A549 (cell line): ENCODE results near the gene ELAVL4. TPM values are rescaled to one million over a fixed set of nuclear protein-coding genes. Genes with fewer than 3 reads are reported as not detected.

Source experiments
- ATAC-seq, 2 experiments: fragments of 200-7000 bp in 1 of 2; fragments of >200 bp in 1 of 2; cut with Nextera tagmentation in 1 of 2; cut with Tn5 transposase in 1 of 2; 3 replicates each; pipeline versions ENCODE4 v1.8.0 to v1.9.1; 2018 to 2020; ENCODE audit warnings: mild to moderate bottlenecking in 1 of 2, moderate library complexity in 1 of 2
- CTCF ChIA-PET: fragments of 300-600 bp; sonication (Branson Sonifier 250); formaldehyde crosslinking; extraction: SDS; loops from one replicate; lab custom pipeline; 2021; ENCODE audit warnings: antibody characterized with exemption, inconsistent platforms; lab: Yijun Ruan, JAX
- POLR2A ChIA-PET: fragments of 350-600 bp; formaldehyde crosslinking; extraction: SDS; loops from one replicate; lab custom pipeline; 2021; ENCODE audit warnings: antibody characterized with exemption, inconsistent platforms; lab: Yijun Ruan, JAX
- DNase-seq, 2 experiments: peaks; one replicate each; pipeline versions ENCODE4 v3.0.0 to v3.0.0-alpha.2; 2011 to 2016; ENCODE audit warnings: low read depth in 1 of 2, low spot score in 1 of 2
- FAIRE-seq: peaks from 2 replicates; lab custom pipeline; 2011; peaks lifted over from hg19 to GRCh38; lab: Jason Lieb, UNC
- H3K27ac ChIP-seq, 2 experiments: fragments of >200 bp; sonication (Bioruptor Twin); formaldehyde crosslinking; 3 replicates each; pipeline ENCODE4 v1.5.1; 2016 to 2017
- H3K4me1 ChIP-seq: fragments of >200 bp; sonication (Bioruptor Twin); formaldehyde crosslinking; 3 replicates; pipeline ENCODE4 v1.6.1; 2016
- H3K4me2 ChIP-seq: fragments of >200 bp; sonication (Bioruptor Twin); formaldehyde crosslinking; 3 replicates; pipeline ENCODE4 v1.6.1; 2016
- H3K4me3 ChIP-seq: fragments of >200 bp; sonication (Bioruptor Twin); formaldehyde crosslinking; 3 replicates; pipeline ENCODE4 v1.5.1; 2016
- H3K9me3 ChIP-seq: fragments of >200 bp; sonication (Bioruptor Twin); formaldehyde crosslinking; 3 replicates; pipeline ENCODE4 v1.6.1; 2016
- CBX2 ChIP-seq: fragments of 200-600 bp; sonication (generic); IDR thresholded peaks from 2 replicates; pipeline ENCODE4 v1.6.1; 2016; ENCODE audit warnings: low read depth, mild to moderate bottlenecking, borderline replicate concordance
- CEBPB ChIP-seq, 2 experiments: fragments of >200 bp in 1 of 2; sonication (Bioruptor Twin) in 1 of 2; formaldehyde crosslinking in 1 of 2; IDR thresholded peaks; 2 replicates each; pipeline ENCODE4 v1.6.1; 2012 to 2016
- CHD2 ChIP-seq: fragments of 150-350 bp; IDR thresholded peaks from 2 replicates; pipeline ENCODE4 v1.6.1; 2014; ENCODE audit warnings: low read length; ENCODE audit not compliant: partially characterized antibody
- CHD4 ChIP-seq: fragments of 200-600 bp; sonication (generic); IDR thresholded peaks from 2 replicates; pipeline ENCODE4 v1.6.1; 2016; ENCODE audit warnings: antibody characterized with exemption, mild to moderate bottlenecking, borderline replicate concordance
- EHF ChIP-seq: fragments of 250-450 bp; sonication (Bioruptor Pico); IDR thresholded peaks from 2 replicates; pipeline ENCODE4 v1.5.0; 2020; ENCODE audit warnings: mild to moderate bottlenecking
- FOSL2 ChIP-seq, 2 experiments: fragments of 450-650 bp in 1 of 2; fragments of >200 bp in 1 of 2; sonication (Bioruptor Twin) in 1 of 2; formaldehyde crosslinking; IDR thresholded peaks; 2 replicates each; pipeline versions ENCODE4 v1.5.0 to v1.6.1; 2016 to 2020; ENCODE audit warnings: mild to moderate bottlenecking in 1 of 2, moderate library complexity in 1 of 2
- GATA3 ChIP-seq: IDR thresholded peaks from 2 replicates; pipeline ENCODE4 v1.6.1; 2012; ENCODE audit warnings: borderline replicate concordance
- HOXA7 ChIP-seq: fragments of 250-450 bp; sonication (Bioruptor Pico); IDR thresholded peaks from 2 replicates; pipeline ENCODE4 v1.5.0; 2020; ENCODE audit warnings: mild to moderate bottlenecking, moderate library complexity
- HOXB13 ChIP-seq: fragments of 250-450 bp; sonication (Bioruptor Pico); IDR thresholded peaks from 2 replicates; pipeline ENCODE4 v1.5.0; 2020; ENCODE audit warnings: low read depth, mild to moderate bottlenecking, moderate library complexity
- JUNB ChIP-seq: fragments of >200 bp; sonication (Bioruptor Twin); formaldehyde crosslinking; IDR thresholded peaks from 2 replicates; pipeline ENCODE4 v1.6.1; 2016
- KDM5A ChIP-seq: fragments of 200-600 bp; sonication (generic); IDR thresholded peaks from 2 replicates; pipeline ENCODE4 v1.6.1; 2016; ENCODE audit warnings: antibody characterized with exemption, mild to moderate bottlenecking
- MAZ ChIP-seq: fragments of 150-350 bp; IDR thresholded peaks from 2 replicates; pipeline ENCODE4 v1.6.1; 2014; ENCODE audit warnings: antibody characterized with exemption, low read depth, low read length, borderline replicate concordance
- MYC ChIP-seq: IDR thresholded peaks from 2 replicates; pipeline ENCODE4 v1.6.1; 2012; ENCODE audit warnings: mild to moderate bottlenecking, inconsistent platforms, low read length, improper control_type of control experiment, borderline replicate concordance
- NFE2L2 ChIP-seq: fragments of 150-350 bp; conservative IDR thresholded peaks from 2 replicates; pipeline ENCODE4 v1.6.1; 2014; ENCODE audit warnings: low read length
- NR3C1 ChIP-seq: fragments of >200 bp; sonication (Bioruptor Twin); formaldehyde crosslinking; IDR thresholded peaks from 3 replicates; pipeline ENCODE4 v1.6.1; 2017
- PHF8 ChIP-seq: fragments of 200-600 bp; sonication (generic); IDR thresholded peaks from 2 replicates; pipeline ENCODE4 v1.6.1; 2016; ENCODE audit warnings: low read depth, mild to moderate bottlenecking, antibody characterized with exemption, moderate library complexity, borderline replicate concordance
- RAD21 ChIP-seq, 2 experiments: fragments of >200 bp in 1 of 2; sonication (Bioruptor Twin) in 1 of 2; formaldehyde crosslinking in 1 of 2; IDR thresholded peaks in 1 of 2; conservative IDR thresholded peaks in 1 of 2; 2 replicates in 1 of 2; 3 replicates in 1 of 2; pipeline ENCODE4 v1.6.1; 2012 to 2018; ENCODE audit warnings: inconsistent platforms in 1 of 2
- RNF2 ChIP-seq: fragments of 200-600 bp; sonication (generic); IDR thresholded peaks from 2 replicates; pipeline ENCODE4 v1.6.1; 2016; ENCODE audit warnings: low read depth, mild to moderate bottlenecking, antibody characterized with exemption, moderate library complexity, borderline replicate concordance
- SREBF2 ChIP-seq: fragments of 450-650 bp; IDR thresholded peaks from 2 replicates; pipeline ENCODE4 v1.6.1; 2014; ENCODE audit warnings: mild to moderate bottlenecking, moderate library complexity
- TFCP2L1 ChIP-seq: fragments of 250-450 bp; sonication (Bioruptor Pico); IDR thresholded peaks from 2 replicates; pipeline ENCODE4 v1.5.0; 2021; ENCODE audit warnings: mild to moderate bottlenecking
- ZNF302 ChIP-seq: fragments of 250-450 bp; sonication (Bioruptor Pico); IDR thresholded peaks from 2 replicates; pipeline ENCODE4 v1.9.0; 2021; ENCODE audit warnings: inconsistent platforms, mild to moderate bottlenecking, moderate library complexity
- ZSCAN20 ChIP-seq: fragments of 250-450 bp; sonication (Bioruptor Pico); IDR thresholded peaks from 2 replicates; pipeline ENCODE4 v1.8.0; 2022; ENCODE audit warnings: mild to moderate bottlenecking, moderate library complexity
- WGBS: methylation state at CpG from one replicate; pipeline ENCODE4 v1.1.6; 2017; ENCODE audit errors: missing lambda C conversion rate; 5-methylcytosine and 5-hydroxymethylcytosine counted together
- polyA minus RNA-seq: library from RNA; depleted of rRNA, polyadenylated mRNA; stranded (reverse); fragments of >200 nt; gene quantifications from 2 replicates; pipeline ENCODE4 v1.2.3, GENCODE V29; 2011; rRNA and poly(A)+ RNA removed
- polyA plus RNA-seq, 4 experiments: library from polyadenylated mRNA; depleted of rRNA in 3 of 4; stranded (reverse); fragments of >200 nt; fragmentation: RNase III in 1 of 4; extraction: RNeasy Plus Mini Kit Qiagen cat#74134 plus additional on column Dnase treatment in 1 of 4; gene quantifications; 2 replicates in 3 of 4; 3 replicates in 1 of 4; pipeline ENCODE4 v1.2.3, GENCODE V29; 2011 to 2017
- TF ChIP-seq, protein P1 (sequence below): fragments of >200 bp; sonication (Bioruptor Twin); formaldehyde crosslinking; IDR thresholded peaks from 3 replicates; pipeline ENCODE4 v1.5.1; 2016
- TF ChIP-seq, protein P2 (sequence below): fragments of 150-350 bp; IDR thresholded peaks from 2 replicates; pipeline ENCODE4 v1.6.1; 2014; ENCODE audit warnings: low read depth, mild to moderate bottlenecking, low read length
- TF ChIP-seq, protein P3 (sequence below): IDR thresholded peaks from 2 replicates; pipeline ENCODE4 v1.6.1; 2012
- TF ChIP-seq, protein P4 (sequence below): fragments of 200-600 bp; sonication (generic); IDR thresholded peaks from 2 replicates; pipeline ENCODE4 v1.6.1; 2016; ENCODE audit warnings: antibody characterized with exemption, mild to moderate bottlenecking, moderate library complexity
- TF ChIP-seq, protein P5 (sequence below): IDR thresholded peaks from 2 replicates; pipeline ENCODE4 v1.6.1; 2012; ENCODE audit warnings: low read depth, borderline replicate concordance

ELAVL4 gene
- polyA plus RNA-seq (2011; rRNA removed) (not detected in 2 replicates), polyA plus RNA-seq (2017; fragmentation: RNase III; extraction: RNeasy Plus Mini Kit Qiagen cat#74134 plus additional on column Dnase treatment) (not detected in 3 replicates), polyA minus RNA-seq (not detected in 2 replicates)
- polyA plus RNA-seq (2012; cell fraction: cytosol; rRNA removed) = not detected in 2 replicates
- not detected in 2 replicates for polyA plus RNA-seq (2012; cell fraction: nucleus; rRNA removed)

DNA sequence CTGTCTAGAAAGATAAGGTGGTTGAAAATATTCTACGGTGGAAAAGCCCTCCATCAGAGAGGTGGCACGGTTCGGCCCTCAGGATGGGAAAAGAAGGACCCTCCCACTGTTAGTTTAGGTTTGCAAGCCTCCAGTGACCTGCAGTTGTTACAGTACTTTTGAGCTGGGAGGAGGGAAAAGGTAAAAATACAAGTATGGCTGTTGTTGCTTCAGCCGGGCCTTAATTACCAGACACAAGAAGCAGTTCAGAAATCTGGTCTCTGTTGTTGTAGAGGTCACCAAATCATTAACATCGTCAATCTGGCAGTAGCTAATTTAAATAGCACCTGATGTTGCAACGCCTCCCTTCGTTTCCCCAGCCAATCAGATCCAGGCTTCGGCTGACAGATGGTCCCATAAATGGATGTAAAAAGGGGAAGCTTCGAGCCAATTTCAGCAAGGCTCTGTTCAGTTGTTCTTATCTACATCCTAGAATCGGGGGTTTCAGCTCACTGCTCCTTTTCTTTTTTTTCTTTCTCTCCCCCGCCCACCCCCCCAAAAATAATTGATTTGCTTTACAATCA is at the start of gene ELAVL4:
Gene ELAVL4 (plus strand): TSS at position 424 of the 563 bp plus-strand sequence. CDS start 270 bp downstream, outside the sequence.
- no peak for TF ChIP-seq HOXB13
- no peak for TF ChIP-seq KDM5A
- no peak for TF ChIP-seq RNF2
- no peak for TF ChIP-seq JUNB
- no peak for TF ChIP-seq MAZ
- TF ChIP-seq RAD21 (conservative IDR thresholded peaks at IDR 0.05 in 1 of 2, IDR thresholded peaks at IDR 0.05 in 1 of 2) = no peak
- no peak for TF ChIP-seq SREBF2
- no peak for TF ChIP-seq FOSL2 (IDR thresholded peaks at IDR 0.05)
- no peak for TF ChIP-seq FOSL2 (CRISPR knock-in tag; IDR thresholded peaks at IDR 0.05)
- TF ChIP-seq ZSCAN20 = no peak
- TF ChIP-seq GATA3 = no peak
- no peak for TF ChIP-seq MYC
- TF ChIP-seq, protein P1, sequence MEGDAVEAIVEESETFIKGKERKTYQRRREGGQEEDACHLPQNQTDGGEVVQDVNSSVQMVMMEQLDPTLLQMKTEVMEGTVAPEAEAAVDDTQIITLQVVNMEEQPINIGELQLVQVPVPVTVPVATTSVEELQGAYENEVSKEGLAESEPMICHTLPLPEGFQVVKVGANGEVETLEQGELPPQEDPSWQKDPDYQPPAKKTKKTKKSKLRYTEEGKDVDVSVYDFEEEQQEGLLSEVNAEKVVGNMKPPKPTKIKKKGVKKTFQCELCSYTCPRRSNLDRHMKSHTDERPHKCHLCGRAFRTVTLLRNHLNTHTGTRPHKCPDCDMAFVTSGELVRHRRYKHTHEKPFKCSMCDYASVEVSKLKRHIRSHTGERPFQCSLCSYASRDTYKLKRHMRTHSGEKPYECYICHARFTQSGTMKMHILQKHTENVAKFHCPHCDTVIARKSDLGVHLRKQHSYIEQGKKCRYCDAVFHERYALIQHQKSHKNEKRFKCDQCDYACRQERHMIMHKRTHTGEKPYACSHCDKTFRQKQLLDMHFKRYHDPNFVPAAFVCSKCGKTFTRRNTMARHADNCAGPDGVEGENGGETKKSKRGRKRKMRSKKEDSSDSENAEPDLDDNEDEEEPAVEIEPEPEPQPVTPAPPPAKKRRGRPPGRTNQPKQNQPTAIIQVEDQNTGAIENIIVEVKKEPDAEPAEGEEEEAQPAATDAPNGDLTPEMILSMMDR = no peak
- no peak for TF ChIP-seq NR3C1
- TF ChIP-seq HOXA7 (CRISPR knock-in tag) = no peak
- TF ChIP-seq, protein P2, sequence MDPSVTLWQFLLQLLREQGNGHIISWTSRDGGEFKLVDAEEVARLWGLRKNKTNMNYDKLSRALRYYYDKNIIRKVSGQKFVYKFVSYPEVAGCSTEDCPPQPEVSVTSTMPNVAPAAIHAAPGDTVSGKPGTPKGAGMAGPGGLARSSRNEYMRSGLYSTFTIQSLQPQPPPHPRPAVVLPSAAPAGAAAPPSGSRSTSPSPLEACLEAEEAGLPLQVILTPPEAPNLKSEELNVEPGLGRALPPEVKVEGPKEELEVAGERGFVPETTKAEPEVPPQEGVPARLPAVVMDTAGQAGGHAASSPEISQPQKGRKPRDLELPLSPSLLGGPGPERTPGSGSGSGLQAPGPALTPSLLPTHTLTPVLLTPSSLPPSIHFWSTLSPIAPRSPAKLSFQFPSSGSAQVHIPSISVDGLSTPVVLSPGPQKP = no peak
- TF ChIP-seq, protein P3, sequence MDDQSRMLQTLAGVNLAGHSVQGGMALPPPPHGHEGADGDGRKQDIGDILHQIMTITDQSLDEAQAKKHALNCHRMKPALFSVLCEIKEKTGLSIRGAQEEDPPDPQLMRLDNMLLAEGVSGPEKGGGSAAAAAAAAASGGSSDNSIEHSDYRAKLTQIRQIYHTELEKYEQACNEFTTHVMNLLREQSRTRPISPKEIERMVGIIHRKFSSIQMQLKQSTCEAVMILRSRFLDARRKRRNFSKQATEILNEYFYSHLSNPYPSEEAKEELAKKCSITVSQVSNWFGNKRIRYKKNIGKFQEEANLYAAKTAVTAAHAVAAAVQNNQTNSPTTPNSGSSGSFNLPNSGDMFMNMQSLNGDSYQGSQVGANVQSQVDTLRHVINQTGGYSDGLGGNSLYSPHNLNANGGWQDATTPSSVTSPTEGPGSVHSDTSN = no peak
- TF ChIP-seq CEBPB (IDR thresholded peaks at IDR 0.05) = no peak
- TF ChIP-seq CBX2 = no peak
- FAIRE-seq (no peak), DNase-seq (no peak), ATAC-seq (no peak)
- POLR2A ChIA-PET = no interaction called here
- Histone ChIP-seq H3K4me2 (no peak within 1 kb of the TSS), H3K4me3 (no peak within 1 kb of the TSS), H3K4me1 (no peaks in the 10 kb centered on the region), H3K27ac (no peak within 1 kb of the TSS), H3K9me3 (no peaks in the 10 kb centered on the region)
- CTCF ChIA-PET = no interaction called here
- 10% methylated on average over 11 of the region's 11 CpGs for WGBS

DNA sequence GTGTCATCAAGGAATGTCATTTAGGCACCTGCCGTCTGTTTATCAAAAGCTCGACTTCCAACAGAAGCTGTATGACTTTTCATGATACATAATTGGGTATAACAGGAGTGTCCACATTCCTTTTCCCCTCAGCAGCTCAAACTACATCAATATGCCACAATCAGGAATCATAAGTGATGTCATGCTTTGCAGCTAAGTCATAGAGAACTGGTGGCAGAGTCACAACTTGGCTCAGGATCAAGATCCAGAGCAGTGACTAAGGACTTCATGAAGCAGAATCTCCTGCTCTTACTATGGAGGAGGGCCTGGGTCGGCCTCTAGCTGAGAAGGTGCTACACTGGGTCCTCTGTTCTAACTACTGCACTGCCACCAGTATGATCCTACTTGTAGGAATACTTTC is 48.4 kb upstream of the ELAVL4 start:
- ChIA-PET POLR2A (no interaction called here), CTCF (interaction anchor here (1.1 kb wide), 1 partner anchor 13 kb away, joined by 3 read pairs; no protein-coding TSS in a partner anchor)
- Histone ChIP-seq H3K4me1 (no peaks in the 10 kb centered on the region), H3K9me3 (no peaks in the 10 kb centered on the region), H3K4me3 (no peak overlapping the region), H3K27ac (no peak overlapping the region), H3K4me2 (no peak overlapping the region)
- WGBS = 2% methylated on average over 3 of the region's 3 CpGs
- no peak for ATAC-seq
- no peak for DNase-seq
- FAIRE-seq = no peak
- TF ChIP-seq CHD4 = no peak
- TF ChIP-seq EHF (CRISPR knock-in tag) = no peak
- no peak for TF ChIP-seq TFCP2L1 (CRISPR knock-in tag)
- no peak for TF ChIP-seq FOSL2 (IDR thresholded peaks at IDR 0.05)
- TF ChIP-seq FOSL2 (CRISPR knock-in tag; IDR thresholded peaks at IDR 0.05) = no peak
- no peak for TF ChIP-seq MAZ
- TF ChIP-seq RAD21 (conservative IDR thresholded peaks at IDR 0.05 in 1 of 2, IDR thresholded peaks at IDR 0.05 in 1 of 2) = no peak
- TF ChIP-seq CHD2 = no peak
- TF ChIP-seq JUNB = no peak
- no peak for TF ChIP-seq NFE2L2
- TF ChIP-seq, protein P4, sequence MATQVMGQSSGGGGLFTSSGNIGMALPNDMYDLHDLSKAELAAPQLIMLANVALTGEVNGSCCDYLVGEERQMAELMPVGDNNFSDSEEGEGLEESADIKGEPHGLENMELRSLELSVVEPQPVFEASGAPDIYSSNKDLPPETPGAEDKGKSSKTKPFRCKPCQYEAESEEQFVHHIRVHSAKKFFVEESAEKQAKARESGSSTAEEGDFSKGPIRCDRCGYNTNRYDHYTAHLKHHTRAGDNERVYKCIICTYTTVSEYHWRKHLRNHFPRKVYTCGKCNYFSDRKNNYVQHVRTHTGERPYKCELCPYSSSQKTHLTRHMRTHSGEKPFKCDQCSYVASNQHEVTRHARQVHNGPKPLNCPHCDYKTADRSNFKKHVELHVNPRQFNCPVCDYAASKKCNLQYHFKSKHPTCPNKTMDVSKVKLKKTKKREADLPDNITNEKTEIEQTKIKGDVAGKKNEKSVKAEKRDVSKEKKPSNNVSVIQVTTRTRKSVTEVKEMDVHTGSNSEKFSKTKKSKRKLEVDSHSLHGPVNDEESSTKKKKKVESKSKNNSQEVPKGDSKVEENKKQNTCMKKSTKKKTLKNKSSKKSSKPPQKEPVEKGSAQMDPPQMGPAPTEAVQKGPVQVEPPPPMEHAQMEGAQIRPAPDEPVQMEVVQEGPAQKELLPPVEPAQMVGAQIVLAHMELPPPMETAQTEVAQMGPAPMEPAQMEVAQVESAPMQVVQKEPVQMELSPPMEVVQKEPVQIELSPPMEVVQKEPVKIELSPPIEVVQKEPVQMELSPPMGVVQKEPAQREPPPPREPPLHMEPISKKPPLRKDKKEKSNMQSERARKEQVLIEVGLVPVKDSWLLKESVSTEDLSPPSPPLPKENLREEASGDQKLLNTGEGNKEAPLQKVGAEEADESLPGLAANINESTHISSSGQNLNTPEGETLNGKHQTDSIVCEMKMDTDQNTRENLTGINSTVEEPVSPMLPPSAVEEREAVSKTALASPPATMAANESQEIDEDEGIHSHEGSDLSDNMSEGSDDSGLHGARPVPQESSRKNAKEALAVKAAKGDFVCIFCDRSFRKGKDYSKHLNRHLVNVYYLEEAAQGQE = no peak
- no peak for TF ChIP-seq PHF8
- no peak for TF ChIP-seq ZNF302 (CRISPR knock-in tag)
- TF ChIP-seq, protein P5, sequence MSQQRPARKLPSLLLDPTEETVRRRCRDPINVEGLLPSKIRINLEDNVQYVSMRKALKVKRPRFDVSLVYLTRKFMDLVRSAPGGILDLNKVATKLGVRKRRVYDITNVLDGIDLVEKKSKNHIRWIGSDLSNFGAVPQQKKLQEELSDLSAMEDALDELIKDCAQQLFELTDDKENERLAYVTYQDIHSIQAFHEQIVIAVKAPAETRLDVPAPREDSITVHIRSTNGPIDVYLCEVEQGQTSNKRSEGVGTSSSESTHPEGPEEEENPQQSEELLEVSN = no peak
- TF ChIP-seq CEBPB (IDR thresholded peaks at IDR 0.05) = no peak
